Caco-2 (cell line): ENCODE measurements around the gene TDP2. TPM values are rescaled to one million over a fixed set of nuclear protein-coding genes. Genes with fewer than 3 reads are reported as not detected.
"Not testable (repeated sequence)": the region's sequence is repeated elsewhere in the genome, so short reads cannot be mapped to it uniquely, and the experiment has no call there.

Experiments used
- BruUV-seq: library from RNA; stranded (reverse); fragments of 400-500 nt; replicated peaks from 2 replicates; lab custom pipeline; 2021; lab: Mats Ljungman, UMichigan
- CTCF ChIA-PET: fragments of 300-600 bp; sonication (Branson Sonifier 250); formaldehyde crosslinking; loops from one replicate; lab custom pipeline; 2022; ENCODE audit warnings: antibody characterized with exemption; lab: Charles Lee
- POLR2A ChIA-PET: fragments of 300-600 bp; sonication (Branson Sonifier 250); formaldehyde crosslinking; loops from one replicate; lab custom pipeline; 2022; ENCODE audit warnings: antibody characterized with exemption; lab: Charles Lee
- DNase-seq, 2 experiments: peaks; one replicate each; pipeline versions ENCODE4 v3.0.0 to v3.0.0-alpha.2; 2020 to 2022
- H3K27me3 ChIP-seq: replicated peaks from 2 replicates; pipeline ENCODE4 v1.6.0; 2011; ENCODE audit warnings: low read length; ENCODE audit not compliant: control insufficient read depth, insufficient read depth
- H3K36me3 ChIP-seq: 2 replicates; pipeline ENCODE4 v1.5.1; 2011; ENCODE audit warnings: low read length; ENCODE audit not compliant: control insufficient read depth, insufficient read depth
- H3K4me1 ChIP-seq: fragments of 250-450 bp; sonication (Bioruptor Pico); 2 replicates; pipeline ENCODE4 v1.5.1; 2020; ENCODE audit warnings: mild to moderate bottlenecking
- H3K4me3 ChIP-seq: 2 replicates; pipeline ENCODE4 v1.5.1; 2011; ENCODE audit warnings: low read depth, mild to moderate bottlenecking, control low read depth, low read length
- H3K9me3 ChIP-seq: fragments of 250-450 bp; sonication (Bioruptor Pico); 2 replicates; pipeline ENCODE4 v1.5.1; 2020; ENCODE audit warnings: mild to moderate bottlenecking, moderate library complexity
- H3K27ac Mint-ChIP-seq: one replicate; pipeline ENCODE4 v1.8.0; 2022; ENCODE audit warnings: mixed read lengths; ENCODE audit not compliant: unreplicated experiment
- H3K27me3 Mint-ChIP-seq: one replicate; pipeline ENCODE4 v1.8.0; 2022; ENCODE audit warnings: mixed read lengths; ENCODE audit not compliant: insufficient read depth, unreplicated experiment
- H3K36me3 Mint-ChIP-seq: one replicate; pipeline ENCODE4 v1.8.0; 2022; ENCODE audit warnings: mild to moderate bottlenecking, mixed read lengths; ENCODE audit not compliant: insufficient read depth, unreplicated experiment
- H3K4me1 Mint-ChIP-seq: one replicate; pipeline ENCODE4 v1.8.0; 2022; ENCODE audit warnings: low read depth, mixed read lengths; ENCODE audit not compliant: unreplicated experiment
- H3K4me3 Mint-ChIP-seq: one replicate; pipeline ENCODE4 v1.8.0; 2022; ENCODE audit warnings: mild to moderate bottlenecking, moderate library complexity, mixed read lengths; ENCODE audit not compliant: unreplicated experiment
- H3K9me3 Mint-ChIP-seq: one replicate; pipeline ENCODE4 v1.8.0; 2022; ENCODE audit warnings: mixed read lengths; ENCODE audit not compliant: unreplicated experiment
- CTCF ChIP-seq, 2 experiments: fragments of 200-600 bp in 1 of 2; IDR thresholded peaks; 1 replicate in 1 of 2; 2 replicates in 1 of 2; pipeline versions ENCODE4 v1.5.1 to v1.8.0; 2011 to 2022; ENCODE audit warnings: antibody characterized with exemption in 1 of 2, control low read depth in 1 of 2, inconsistent platforms in 1 of 2, low read depth in 1 of 2, low read length in 1 of 2, mild to moderate bottlenecking in 1 of 2, moderate library complexity in 1 of 2; ENCODE audit not compliant: insufficient read depth in 1 of 2, severe bottlenecking in 1 of 2, unreplicated experiment in 1 of 2
- intact Hi-C: fragments of 100-400 bp; cut with micrococcal nuclease; formaldehyde crosslinking; loops from one replicate; pipeline ENCODE4 v1.10.0; 2022; ENCODE audit not compliant: unreplicated experiment
- total RNA-seq: library from RNA; stranded (reverse); gene quantifications from 2 replicates; pipeline ENCODE4 v1.2.3, GENCODE V29; 2022

The TDP2 gene
- total RNA-seq, 1 experiment from 2014 or later: 46.7 TPM

- ChIA-PET CTCF (no interaction called here), POLR2A (no interaction called here)
- DNase-seq: no peak
- Mint-ChIP-seq H3K9me3 (no peaks in the 10 kb centered on the region), H3K4me1 (peaks cover 24% of the 10 kb centered on the region), H3K27me3 (no peaks in the 10 kb centered on the region), H3K27ac (no peak overlapping the region), H3K4me3 (no peak overlapping the region), H3K36me3 (peaks cover 11% of the 10 kb centered on the region)
- TF ChIP-seq CTCF (IDR thresholded peaks at IDR 0.05; ENCODE audit: insufficient read depth in 1 of 2, low read depth in 1 of 2, low read length in 1 of 2, severe bottlenecking in 1 of 2, unreplicated experiment in 1 of 2): no peak
- no peaks in the 10 kb centered on the region for H3K4me1 ChIP-seq
- peaks cover 1% of the 10 kb centered on the region; the same call in 1 of the 2 replicates for H3K36me3 ChIP-seq
- intact Hi-C loops: no loop called here
- H3K9me3 ChIP-seq: no peaks in the 10 kb centered on the region
- H3K27me3 ChIP-seq: no peaks in the 10 kb centered on the region
- no TSS peak for BruUV-seq
- no peak overlapping the region for H3K4me3 ChIP-seq
Observed at GRCh38 chr6:24686408-24686807, 19.7 kb upstream of the TDP2 start.

GRCh38 chr6:24683297-24684296 is 16.9 kb upstream of the TDP2 start:
- Histone ChIP-seq H3K27me3 (no peaks in the 10 kb centered on the region), H3K9me3 (no peaks in the 10 kb centered on the region), H3K36me3 (peaks cover 1% of the 10 kb centered on the region; the same call in 1 of the 2 replicates), H3K4me1 (no peaks in the 10 kb centered on the region), H3K4me3 (no peak overlapping the region)
- Mint-ChIP-seq H3K27me3 (no peaks in the 10 kb centered on the region), H3K36me3 (peaks cover 11% of the 10 kb centered on the region), H3K4me3 (no peak overlapping the region), H3K4me1 (peaks cover 16% of the 10 kb centered on the region), H3K9me3 (no peaks in the 10 kb centered on the region), H3K27ac (no peak overlapping the region)
- no peak for DNase-seq
- POLR2A ChIA-PET: interaction anchor here (1.0 kb wide), 1 partner anchor 17 kb away, joined by 3 read pairs; the partner anchor contains the start of genes ACOT13 and TDP2
- CTCF ChIA-PET: no interaction called here
- no TSS peak for BruUV-seq
- no peak for TF ChIP-seq CTCF (IDR thresholded peaks at IDR 0.05; ENCODE audit: insufficient read depth in 1 of 2, low read depth in 1 of 2, low read length in 1 of 2, severe bottlenecking in 1 of 2, unreplicated experiment in 1 of 2)
- intact Hi-C loops: no loop called here

GRCh38 chr6:24680582-24680981 is 13.9 kb upstream of the TDP2 start:
- Mint-ChIP-seq H3K4me1 (peaks cover 5% of the 10 kb centered on the region), H3K27me3 (no peaks in the 10 kb centered on the region)
- TF ChIP-seq CTCF (IDR thresholded peaks at IDR 0.05; ENCODE audit: insufficient read depth in 1 of 2, low read depth in 1 of 2, low read length in 1 of 2, severe bottlenecking in 1 of 2, unreplicated experiment in 1 of 2): no peak

GRCh38 chr6:24678792-24679352 is 12.2 kb upstream of the TDP2 start:
- intact Hi-C loops, BruUV-seq, H3K36me3 ChIP-seq, H3K27ac Mint-ChIP-seq, H3K4me1 ChIP-seq, H3K9me3 Mint-ChIP-seq, H3K27me3 ChIP-seq, DNase-seq, CTCF ChIA-PET, H3K4me1 Mint-ChIP-seq, H3K27me3 Mint-ChIP-seq, H3K9me3 ChIP-seq, H3K36me3 Mint-ChIP-seq, H3K4me3 Mint-ChIP-seq, H3K4me3 ChIP-seq, POLR2A ChIA-PET: not testable (repeated sequence)

More at GRCh38 chr6:24680582-24680981, 13.9 kb upstream of the TDP2 start:
- Mint-ChIP-seq H3K27ac (no peak overlapping the region), H3K9me3 (no peaks in the 10 kb centered on the region), H3K36me3 (no peaks in the 10 kb centered on the region), H3K4me3 (no peak overlapping the region)
- DNase-seq: no peak
- ChIA-PET POLR2A (no interaction called here), CTCF (no interaction called here)
- no TSS peak for BruUV-seq
- no peaks in the 10 kb centered on the region for H3K9me3 ChIP-seq
- H3K4me1 ChIP-seq: no peaks in the 10 kb centered on the region
- H3K27me3 ChIP-seq: no peaks in the 10 kb centered on the region
- H3K36me3 ChIP-seq: peaks cover under 1% of the 10 kb centered on the region; the same call in 1 of the 2 replicates
- H3K4me3 ChIP-seq: no peak overlapping the region
- intact Hi-C loops: no loop called here
